H1 (cell line): Measurements from ENCODE around the gene MSL1. TPM values are rescaled to one million over a fixed set of nuclear protein-coding genes. Genes with fewer than 3 reads are reported as not detected.

Experiments used
- CBX5 ChIP-seq: fragments of 300-800, 300-1000 bp; sonication (generic); IDR thresholded peaks from 2 replicates; pipeline ENCODE4 v1.7.1; 2016; ENCODE audit warnings: antibody characterized with exemption, low read length, low read depth
- CHD2 ChIP-seq: IDR thresholded peaks from 2 replicates; pipeline ENCODE4 v1.6.1; 2012; ENCODE audit warnings: low read length, improper control_type of control experiment
- E2F6 ChIP-seq: IDR thresholded peaks from 2 replicates; pipeline ENCODE4 v1.6.1; 2012; ENCODE audit warnings: inconsistent platforms
- EZH2 ChIP-seq: fragments of 200-600 bp; sonication (generic); IDR thresholded peaks from 2 replicates; pipeline ENCODE4 v1.7.1; 2012; ENCODE audit warnings: low read depth, mild to moderate bottlenecking, moderate library complexity, low read length, inconsistent platforms; ENCODE audit not compliant: severe bottlenecking
- GABPA ChIP-seq: IDR thresholded peaks from 2 replicates; pipeline ENCODE4 v1.6.1; 2011; ENCODE audit warnings: mild to moderate bottlenecking, low read length, moderate library complexity, borderline replicate concordance; ENCODE audit not compliant: insufficient read depth
- HDAC6 ChIP-seq: IDR thresholded peaks from one replicate; pipeline ENCODE4 v1.7.1; 2012; ENCODE audit warnings: low read depth, mild to moderate bottlenecking, inconsistent platforms, low read length, moderate library complexity
- PHF8 ChIP-seq: fragments of 200-600 bp; sonication (generic); conservative IDR thresholded peaks from 2 replicates; pipeline ENCODE4 v1.7.1; 2012; ENCODE audit warnings: low read depth, mild to moderate bottlenecking, inconsistent platforms, low read length, moderate library complexity
- POLR2A ChIP-seq, 2 experiments: IDR thresholded peaks; 1 replicate in 1 of 2; 2 replicates in 1 of 2; pipeline ENCODE4 v1.6.1; 2011; ENCODE audit warnings: low read depth in 2 of 2, low read length in 2 of 2, mild to moderate bottlenecking in 2 of 2; ENCODE audit errors: control extremely low read depth in 1 of 2
- RBBP5 ChIP-seq: IDR thresholded peaks from 2 replicates; pipeline ENCODE4 v1.7.1; 2012; ENCODE audit warnings: low read depth, mild to moderate bottlenecking, inconsistent platforms, low read length, moderate library complexity, borderline replicate concordance
- TBP ChIP-seq: IDR thresholded peaks from 2 replicates; pipeline ENCODE4 v1.6.1; 2011; ENCODE audit warnings: low read depth, low read length, improper control_type of control experiment
- polyA plus RNA-seq, 7 experiments: library from polyadenylated mRNA; depleted of rRNA in 3 of 7; stranded (reverse) in 5 of 7; unstranded in 2 of 7; fragments of >200 nt in 5 of 7; fragments of 200-250 nt in 2 of 7; gene quantifications; 1 replicate in 5 of 7; 2 replicates in 1 of 7; 4 replicates in 1 of 7; pipeline versions ENCODE4 v1.2.1 to v1.2.3, GENCODE V29; 2011 to 2013; ENCODE audit warnings: missing spikeins in 2 of 7, mixed read lengths in 2 of 7
- total RNA-seq: library from RNA; stranded (reverse); fragmentation: NEBNext Ultra II Directional; extraction: Animal tissue kit (Norgen Biotek cat#: 25700); gene quantifications from 2 replicates; pipeline ENCODE4 v1.2.1, GENCODE V29; 2021

Gene MSL1
- total and polyA plus RNA-seq, 2 of the 8 experiments (the other 6 are each of a cell fraction or from before 2014, with no cell fraction given): 24.1 to 66.5 TPM

GRCh38 chr17:40110026-40110845 lies 11.5 kb upstream of the MSL1 start (continued):
- TF ChIP-seq POLR2A (IDR thresholded peaks at IDR 0.05; ENCODE audit: control extremely low read depth in 1 of 2, low read depth in 2 of 2, low read length in 2 of 2) (peak in 1 of 2 experiments; percentile 47; a peak in 1 of 3 replicates), RBBP5 (0 out of 2 replicates have a peak, but pooled peaks have one; percentile 46), CBX5 (no peak), EZH2 (no peak), TBP (0 out of 2 replicates have a peak, but pooled peaks have one; percentile 42), E2F6 (no peak), CHD2 (no peak), HDAC6 (no peak), GABPA (no peak), PHF8 (no peak)
